SU-DHL-6 (cell line): ENCODE results near the gene OS9.

Experiments used
- EZH2phosphoT487 ChIP-seq: fragments of 200-600 bp; sonication (generic), shearing (Covaris generic); conservative IDR thresholded peaks from 2 replicates; pipeline ENCODE4 v1.6.1; 2018; ENCODE audit warnings: mild to moderate bottlenecking, antibody characterized with exemption, low read length, moderate library complexity, mixed read lengths
- TF ChIP-seq, protein P1 (sequence below): fragments of 200-600 bp; sonication (generic); IDR thresholded peaks from one replicate; pipeline ENCODE4 v1.5.1; 2017; ENCODE audit warnings: antibody characterized with exemption, mild to moderate bottlenecking, low read length, moderate library complexity; ENCODE audit not compliant: insufficient read depth, poor library complexity, severe bottlenecking

DNA sequence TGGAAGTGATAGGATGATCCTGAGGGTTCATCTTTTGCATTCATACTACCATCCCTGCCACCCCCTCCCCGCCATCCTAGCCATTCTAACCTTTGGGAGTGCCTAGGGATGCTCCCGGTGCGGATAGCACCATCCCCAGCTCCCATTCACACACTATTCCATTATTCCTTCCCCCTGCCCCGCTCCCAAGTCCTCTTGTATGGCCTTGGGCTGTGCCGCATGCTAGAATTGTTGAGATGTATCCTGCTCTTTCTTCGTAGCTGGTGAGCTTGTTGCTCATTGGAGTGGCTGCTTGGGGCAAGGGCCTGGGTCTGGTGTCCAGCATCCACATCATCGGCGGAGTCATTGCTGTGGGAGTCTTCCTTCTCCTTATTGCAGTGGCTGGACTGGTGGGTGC is 51.6 kb downstream of the OS9 start:
- TF ChIP-seq, protein P1, sequence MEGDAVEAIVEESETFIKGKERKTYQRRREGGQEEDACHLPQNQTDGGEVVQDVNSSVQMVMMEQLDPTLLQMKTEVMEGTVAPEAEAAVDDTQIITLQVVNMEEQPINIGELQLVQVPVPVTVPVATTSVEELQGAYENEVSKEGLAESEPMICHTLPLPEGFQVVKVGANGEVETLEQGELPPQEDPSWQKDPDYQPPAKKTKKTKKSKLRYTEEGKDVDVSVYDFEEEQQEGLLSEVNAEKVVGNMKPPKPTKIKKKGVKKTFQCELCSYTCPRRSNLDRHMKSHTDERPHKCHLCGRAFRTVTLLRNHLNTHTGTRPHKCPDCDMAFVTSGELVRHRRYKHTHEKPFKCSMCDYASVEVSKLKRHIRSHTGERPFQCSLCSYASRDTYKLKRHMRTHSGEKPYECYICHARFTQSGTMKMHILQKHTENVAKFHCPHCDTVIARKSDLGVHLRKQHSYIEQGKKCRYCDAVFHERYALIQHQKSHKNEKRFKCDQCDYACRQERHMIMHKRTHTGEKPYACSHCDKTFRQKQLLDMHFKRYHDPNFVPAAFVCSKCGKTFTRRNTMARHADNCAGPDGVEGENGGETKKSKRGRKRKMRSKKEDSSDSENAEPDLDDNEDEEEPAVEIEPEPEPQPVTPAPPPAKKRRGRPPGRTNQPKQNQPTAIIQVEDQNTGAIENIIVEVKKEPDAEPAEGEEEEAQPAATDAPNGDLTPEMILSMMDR: no peak
- no peak for TF ChIP-seq EZH2phosphoT487
